HEK293 (cell line): ENCODE data around the gene TBC1D14.

Source experiments
- CTCF ChIA-PET: fragments of 350-600 bp; formaldehyde crosslinking; extraction: SDS; loops from one replicate; lab custom pipeline; 2021; ENCODE audit warnings: antibody characterized with exemption; lab: Yijun Ruan, JAX
- POLR2A ChIA-PET: fragments of 300-600 bp; formaldehyde crosslinking; extraction: SDS; loops from one replicate; lab custom pipeline; 2020; ENCODE audit warnings: antibody characterized with exemption, inconsistent platforms; lab: Yijun Ruan, JAX
- H3K27ac ChIP-seq: fragments of 200-500 bp; sonication (Bioruptor generic); 2 replicates; pipeline ENCODE4 v1.5.1; 2014; ENCODE audit warnings: low read depth, low read length, control low read depth, inconsistent platforms; ENCODE audit errors: extremely low read depth
- H3K36me3 ChIP-seq, 2 experiments: fragments of 200-500 bp in 1 of 2; sonication (Bioruptor generic) in 1 of 2; 1 replicate in 1 of 2; 2 replicates in 1 of 2; pipeline ENCODE4 v1.5.1; 2014 to 2017; ENCODE audit warnings: inconsistent platforms in 2 of 2, low read length in 2 of 2; ENCODE audit not compliant: control insufficient read depth in 2 of 2, insufficient read depth in 1 of 2
- H3K4me1 ChIP-seq: fragments of 200-500 bp; sonication (Bioruptor generic); 2 replicates; pipeline ENCODE4 v1.5.1; 2014; ENCODE audit warnings: mild to moderate bottlenecking, low read length, inconsistent platforms; ENCODE audit not compliant: control insufficient read depth, insufficient read depth
- H3K4me3 ChIP-seq: 2 replicates; pipeline ENCODE4 v1.5.1; 2011; ENCODE audit warnings: low read depth, mild to moderate bottlenecking, control low read depth, low read length, moderate library complexity
- H3K9me3 ChIP-seq: fragments of 200-500 bp; sonication (Bioruptor generic); 2 replicates; pipeline ENCODE4 v1.5.1; 2014; ENCODE audit warnings: low read depth, low read length, inconsistent platforms; ENCODE audit not compliant: control insufficient read depth, insufficient read depth
- GLIS2 ChIP-seq: fragments of 450-650 bp; formaldehyde crosslinking; IDR thresholded peaks from 2 replicates; pipeline ENCODE4 v1.5.1; 2016; ENCODE audit warnings: missing biosample characterization, missing genetic modification characterization
- HOXC10 ChIP-seq: sonication (generic); formaldehyde crosslinking; IDR thresholded peaks from 2 replicates; pipeline ENCODE4 v1.8.1; 2023; ENCODE audit warnings: mild to moderate bottlenecking, missing genetic modification reagents
- HOXD13 ChIP-seq: sonication (generic); formaldehyde crosslinking; IDR thresholded peaks from 2 replicates; pipeline ENCODE4 v1.8.0; 2022; ENCODE audit warnings: missing genetic modification reagents, borderline replicate concordance
- SCRT1 ChIP-seq: fragments of 450-650 bp; formaldehyde crosslinking; IDR thresholded peaks from 2 replicates; pipeline ENCODE4 v1.5.1; 2016; ENCODE audit warnings: missing biosample characterization, missing genetic modification characterization, borderline replicate concordance
- TRIM28 ChIP-seq: IDR thresholded peaks from 2 replicates; pipeline ENCODE4 v1.6.1; 2011; ENCODE audit warnings: low read length, control low read depth, borderline replicate concordance
- ZBTB48 ChIP-seq: fragments of 450-650 bp; formaldehyde crosslinking; IDR thresholded peaks from 2 replicates; pipeline ENCODE4 v1.5.1; 2016; ENCODE audit warnings: missing biosample characterization, missing genetic modification characterization
- ZNF121 ChIP-seq: fragments of 450-650 bp; formaldehyde crosslinking; IDR thresholded peaks from 2 replicates; pipeline ENCODE4 v1.5.1; 2016; ENCODE audit warnings: missing biosample characterization, missing genetic modification characterization
- ZNF140 ChIP-seq: fragments of 450-650 bp; formaldehyde crosslinking; IDR thresholded peaks from 2 replicates; pipeline ENCODE4 v1.5.1; 2016; ENCODE audit warnings: missing biosample characterization, missing genetic modification characterization
- ZNF146 ChIP-seq: fragments of 450-650 bp; formaldehyde crosslinking; IDR thresholded peaks from 2 replicates; pipeline ENCODE4 v1.5.1; 2016; ENCODE audit warnings: missing biosample characterization, missing genetic modification characterization
- ZNF16 ChIP-seq: fragments of 450-650 bp; formaldehyde crosslinking; IDR thresholded peaks from 2 replicates; pipeline ENCODE4 v1.5.1; 2016; ENCODE audit warnings: low read depth, missing biosample characterization, missing genetic modification characterization
- ZNF174 ChIP-seq: fragments of 450-650 bp; formaldehyde crosslinking; IDR thresholded peaks from 2 replicates; pipeline ENCODE4 v1.5.0; 2017; ENCODE audit warnings: missing biosample characterization, mild to moderate bottlenecking, missing genetic modification characterization
- ZNF18 ChIP-seq: fragments of 450-650 bp; formaldehyde crosslinking; IDR thresholded peaks from 2 replicates; pipeline ENCODE4 v1.5.1; 2016; ENCODE audit warnings: missing biosample characterization, missing genetic modification characterization
- ZNF24 ChIP-seq: fragments of 450-650 bp; formaldehyde crosslinking; IDR thresholded peaks from 2 replicates; pipeline ENCODE4 v1.5.1; 2016; ENCODE audit warnings: missing biosample characterization, missing genetic modification characterization
- ZNF362 ChIP-seq: fragments of 450-650 bp; formaldehyde crosslinking; IDR thresholded peaks from 2 replicates; pipeline ENCODE4 v1.5.1; 2016; ENCODE audit warnings: missing biosample characterization, missing genetic modification characterization
- ZNF391 ChIP-seq: fragments of 450-650 bp; formaldehyde crosslinking; IDR thresholded peaks from 2 replicates; pipeline ENCODE4 v1.5.1; 2016; ENCODE audit warnings: low read depth, missing biosample characterization, missing genetic modification characterization, borderline replicate concordance
- ZNF426 ChIP-seq: fragments of 450-650 bp; formaldehyde crosslinking; IDR thresholded peaks from 2 replicates; pipeline ENCODE4 v1.5.1; 2017; ENCODE audit warnings: missing biosample characterization, missing genetic modification characterization, mild to moderate bottlenecking, inconsistent platforms, moderate library complexity
- ZNF518A ChIP-seq: fragments of 450-650 bp; formaldehyde crosslinking; conservative IDR thresholded peaks from 2 replicates; pipeline ENCODE4 v1.5.1; 2016; ENCODE audit warnings: low read depth, missing biosample characterization, missing genetic modification characterization
- ZNF530 ChIP-seq: fragments of 450-650 bp; formaldehyde crosslinking; IDR thresholded peaks from 2 replicates; pipeline ENCODE4 v1.5.1; 2016; ENCODE audit warnings: low read depth, missing biosample characterization, missing genetic modification characterization
- ZNF544 ChIP-seq: fragments of 450-650 bp; formaldehyde crosslinking; IDR thresholded peaks from 2 replicates; pipeline ENCODE4 v1.5.0; 2017; ENCODE audit warnings: missing biosample characterization, missing genetic modification characterization
- ZNF555 ChIP-seq: fragments of 450-650 bp; formaldehyde crosslinking; conservative IDR thresholded peaks from 2 replicates; pipeline ENCODE4 v1.5.1; 2017; ENCODE audit warnings: missing biosample characterization, mild to moderate bottlenecking, missing genetic modification characterization, inconsistent platforms
- ZNF626 ChIP-seq: fragments of 450-650 bp; sonication (Bioruptor Pico); formaldehyde crosslinking; IDR thresholded peaks from 2 replicates; pipeline ENCODE4 v1.5.1; 2018; ENCODE audit warnings: missing biosample characterization, missing genetic modification characterization, inconsistent platforms
- ZNF692 ChIP-seq: fragments of 450-650 bp; formaldehyde crosslinking; IDR thresholded peaks from 2 replicates; pipeline ENCODE4 v1.5.1; 2016; ENCODE audit warnings: missing biosample characterization, missing genetic modification characterization

The TBC1D14 gene

GRCh38 chr4:6965329-6965728 lies 55.7 kb downstream of the TBC1D14 start:
- ChIA-PET POLR2A (no interaction called here), CTCF (interaction anchor here (0.6 to 1.7 kb wide), 2 partner anchors 9 to 107 kb away, joined by 3 to 4 read pairs; no protein-coding TSS in a partner anchor)
- H3K36me3 ChIP-seq, result peaks cover 0 to 14% of the 10 kb centered on the region in 2 experiments; a peak in 1 of 3 replicates
- no peak for TF ChIP-seq ZNF544 (tag by site-specific recombination)
- no peak for TF ChIP-seq ZNF426 (tag by site-specific recombination)
- no peak for TF ChIP-seq ZNF518A (tag by site-specific recombination)
- TF ChIP-seq HOXD13 (CRISPR knock-in tag), result no peak
- no peak for TF ChIP-seq ZNF24 (tag by site-specific recombination)
- TF ChIP-seq ZBTB48, result no peak
- TF ChIP-seq ZNF555 (tag by site-specific recombination), result no peak
- no peak for TF ChIP-seq ZNF174 (tag by site-specific recombination)
- TF ChIP-seq ZNF18 (tag by site-specific recombination), result no peak
- no peak for TF ChIP-seq SCRT1 (tag by site-specific recombination)
- TF ChIP-seq ZNF692 (tag by site-specific recombination), result no peak
- TF ChIP-seq ZNF140 (tag by site-specific recombination), result no peak
- no peak for TF ChIP-seq ZNF146 (tag by site-specific recombination)
- TF ChIP-seq TRIM28, result no peak
- no peak overlapping the region for H3K4me3 ChIP-seq
- no peaks in the 10 kb centered on the region for H3K4me1 ChIP-seq
- H3K9me3 ChIP-seq, result no peaks in the 10 kb centered on the region
- no peak overlapping the region for H3K27ac ChIP-seq

- H3K36me3 ChIP-seq, result peaks cover 0 to 15% of the 10 kb centered on the region in 2 experiments; a peak in 1 of 3 replicates
- no peaks in the 10 kb centered on the region for H3K9me3 ChIP-seq
- H3K4me3 ChIP-seq, result no peak overlapping the region
- POLR2A ChIA-PET, result no interaction called here
- H3K4me1 ChIP-seq, result no peaks in the 10 kb centered on the region
- H3K27ac ChIP-seq, result no peak overlapping the region
- CTCF ChIA-PET, result no interaction called here
- no peak for TF ChIP-seq HOXC10
- no peak for TF ChIP-seq GLIS2 (tag by site-specific recombination)
- no peak for TF ChIP-seq ZNF121
- TF ChIP-seq ZNF530, result no peak
- no peak for TF ChIP-seq ZNF626 (tag by site-specific recombination)
- TF ChIP-seq ZNF16 (tag by site-specific recombination), result no peak
- TF ChIP-seq ZNF391 (tag by site-specific recombination), result no peak
- TF ChIP-seq ZNF362 (tag by site-specific recombination), result no peak
These were observed 58.3 kb downstream of the TBC1D14 start for GRCh38 chr4:6967846-6968340.
